T-helper 2 cell (primary cell): ENCODE results near the gene ART5.
"Not testable (repeated sequence)": the region's sequence is repeated elsewhere in the genome, so short reads cannot be mapped to it uniquely, and the experiment has no call there.

Experiments used
- DNase-seq, 5 experiments: peaks; one replicate each; pipeline versions ENCODE4 v3.0.0 to v3.0.0-alpha.2; 2012 to 2022

ART5 gene

GRCh38 chr11:3657331-3657730 is 15.5 kb upstream of the ART5 start:
- DNase-seq, result not testable (repeated sequence)

- DNase-seq, result no peak
Measured at GRCh38 chr11:3655547-3655946, 13.8 kb upstream of the ART5 start.

GRCh38 chr11:3652514-3652913 is 10.7 kb upstream of the ART5 start:
- DNase-seq, result not testable (repeated sequence)

- DNase-seq, result not testable (repeated sequence)
Measured at GRCh38 chr11:3649374-3649773, 7.6 kb upstream of the ART5 start.

- not testable (repeated sequence) for DNase-seq
Measured at GRCh38 chr11:3648843-3649242, 7.1 kb upstream of the ART5 start.

GRCh38 chr11:3645552-3645951 is 3.8 kb upstream of the ART5 start:
- DNase-seq, result no peak

GRCh38 chr11:3644817-3645235 is 3.0 kb upstream of the ART5 start, which contains the start of gene ART1:
ART1 (plus strand) TSS chr11:3645128; CDS start chr11:3659214, 14,086 bp downstream.
- DNase-seq, result no peak

- DNase-seq, result not testable (repeated sequence)
Measured at GRCh38 chr11:3643102-3643546, 1.3 kb upstream of the ART5 start.

GRCh38 chr11:3642071-3642951 is 519 bp upstream of the ART5 start:
- DNase-seq, result peak; percentile 24 to 69 (median 46)

- no peak for DNase-seq
Measured at GRCh38 chr11:3641191-3641590, 601 bp downstream of the ART5 start.

GRCh38 chr11:3639841-3640240 is 2.0 kb downstream of the ART5 start:
- DNase-seq, result no peak

GRCh38 chr11:3638513-3638912 is 3.3 kb downstream of the ART5 start:
- no peak for DNase-seq

- no peak for DNase-seq
Measured at GRCh38 chr11:3637201-3637600, 4.6 kb downstream of the ART5 start.

GRCh38 chr11:3635641-3636375 is 6.0 kb downstream of the ART5 start:
- DNase-seq, result no peak

- no peak for DNase-seq
Measured at GRCh38 chr11:3632070-3632660, 9.6 kb downstream of the ART5 start.

- DNase-seq, result no peak
Measured at GRCh38 chr11:3631331-3631730, 10.5 kb downstream of the ART5 start.

- DNase-seq, result no peak
Measured at GRCh38 chr11:3627291-3627690, 14.5 kb downstream of the ART5 start.

GRCh38 chr11:3626250-3626960 is 15.4 kb downstream of the ART5 start:
- no peak for DNase-seq

- DNase-seq, result no peak
Measured at GRCh38 chr11:3623767-3624458, 17.9 kb downstream of the ART5 start.

- no peak for DNase-seq
Measured at GRCh38 chr11:3623121-3623520, 18.7 kb downstream of the ART5 start.

GRCh38 chr11:3622521-3622920 is 19.3 kb downstream of the ART5 start:
- DNase-seq, result no peak

GRCh38 chr11:3617990-3618389 is 23.8 kb downstream of the ART5 start:
- no peak for DNase-seq
